ENCODE results near the gene DPYSL3.

- TF ChIP-seq, protein P1, sequence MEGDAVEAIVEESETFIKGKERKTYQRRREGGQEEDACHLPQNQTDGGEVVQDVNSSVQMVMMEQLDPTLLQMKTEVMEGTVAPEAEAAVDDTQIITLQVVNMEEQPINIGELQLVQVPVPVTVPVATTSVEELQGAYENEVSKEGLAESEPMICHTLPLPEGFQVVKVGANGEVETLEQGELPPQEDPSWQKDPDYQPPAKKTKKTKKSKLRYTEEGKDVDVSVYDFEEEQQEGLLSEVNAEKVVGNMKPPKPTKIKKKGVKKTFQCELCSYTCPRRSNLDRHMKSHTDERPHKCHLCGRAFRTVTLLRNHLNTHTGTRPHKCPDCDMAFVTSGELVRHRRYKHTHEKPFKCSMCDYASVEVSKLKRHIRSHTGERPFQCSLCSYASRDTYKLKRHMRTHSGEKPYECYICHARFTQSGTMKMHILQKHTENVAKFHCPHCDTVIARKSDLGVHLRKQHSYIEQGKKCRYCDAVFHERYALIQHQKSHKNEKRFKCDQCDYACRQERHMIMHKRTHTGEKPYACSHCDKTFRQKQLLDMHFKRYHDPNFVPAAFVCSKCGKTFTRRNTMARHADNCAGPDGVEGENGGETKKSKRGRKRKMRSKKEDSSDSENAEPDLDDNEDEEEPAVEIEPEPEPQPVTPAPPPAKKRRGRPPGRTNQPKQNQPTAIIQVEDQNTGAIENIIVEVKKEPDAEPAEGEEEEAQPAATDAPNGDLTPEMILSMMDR (IDR thresholded peaks at IDR 0.05; ENCODE audit: insufficient read depth, low read length, poor library complexity, severe bottlenecking) = no peak
- no peak for TF ChIP-seq EZH2phosphoT487 (conservative IDR thresholded peaks at IDR 0.05; ENCODE audit: low read length)
Measured at GRCh38 chr5:147479949-147480348, 29.9 kb downstream of the DPYSL3 start.

All from SU-DHL-6 (cell line).